CD4-positive, alpha-beta T cell (primary cell): ENCODE results near the gene KCND2. TPM values are rescaled to one million over a fixed set of nuclear protein-coding genes. Genes with fewer than 3 reads are reported as not detected.

Source experiments
- ATAC-seq: fragments of 200-7000 bp; cut with Tn5 transposase; one replicate; pipeline ENCODE4 v1.10.0; 2022; ENCODE audit warnings: mild to moderate bottlenecking; ENCODE audit not compliant: poor library complexity
- CTCF ChIA-PET: fragments of 350-600 bp; sonication (Branson Sonifier 250); formaldehyde crosslinking; loops from one replicate; lab custom pipeline; 2021; ENCODE audit warnings: antibody characterized with exemption, inconsistent platforms; lab: Charles Lee
- POLR2A ChIA-PET: fragments of 350-600 bp; sonication (Branson Sonifier 250); formaldehyde crosslinking; loops from one replicate; lab custom pipeline; 2021; ENCODE audit warnings: antibody characterized with exemption, inconsistent platforms; lab: Charles Lee
- DNase-seq, 14 experiments: peaks; one replicate each; pipeline ENCODE4 v3.0.0-alpha.2; 2013 to 2020; ENCODE audit warnings: mixed read lengths in 2 of 14
- H3K27ac ChIP-seq, 2 donors: one replicate each; pipeline versions ENCODE4 v1.5.1 to v1.7.0; 2013; ENCODE audit warnings: low read length in 2 of 2, low read depth in 1 of 2, mild to moderate bottlenecking in 1 of 2
- H3K27me3 ChIP-seq, 2 experiments: 1 replicate in 1 of 2; 2 replicates in 1 of 2; pipeline versions ENCODE4 v1.6.1 to v1.7.0; 2013; ENCODE audit warnings: low read length in 2 of 2, control low read depth in 1 of 2, mild to moderate bottlenecking in 1 of 2, moderate library complexity in 1 of 2; ENCODE audit not compliant: insufficient read depth in 2 of 2, control insufficient read depth in 1 of 2
- H3K36me3 ChIP-seq: one replicate; pipeline ENCODE4 v1.6.1; 2013; ENCODE audit warnings: low read length, control low read depth; ENCODE audit not compliant: insufficient read depth
- H3K4me1 ChIP-seq: one replicate; pipeline ENCODE4 v1.6.1; 2013; ENCODE audit warnings: low read length, control low read depth; ENCODE audit not compliant: insufficient read depth
- H3K4me3 ChIP-seq: one replicate; pipeline ENCODE4 v1.5.1; 2013; ENCODE audit warnings: mild to moderate bottlenecking, low read length, moderate library complexity
- H3K9me3 ChIP-seq, 2 experiments: 1 replicate in 1 of 2; 2 replicates in 1 of 2; pipeline versions ENCODE4 v1.6.1 to v1.7.0; 2013; ENCODE audit warnings: low read length in 2 of 2, mild to moderate bottlenecking in 2 of 2, control low read depth in 1 of 2, moderate library complexity in 1 of 2; ENCODE audit not compliant: control insufficient read depth in 1 of 2, insufficient read depth in 1 of 2
- H3K27ac Mint-ChIP-seq: one replicate; pipeline ENCODE4 v1.8.0; 2020; ENCODE audit warnings: mixed read lengths
- H3K27me3 Mint-ChIP-seq: one replicate; pipeline ENCODE4 v1.8.0; 2021; ENCODE audit warnings: mixed read lengths
- H3K36me3 Mint-ChIP-seq: one replicate; pipeline ENCODE4 v1.8.0; 2021; ENCODE audit warnings: low read depth, mixed read lengths
- H3K4me1 Mint-ChIP-seq: one replicate; pipeline ENCODE4 v1.8.0; 2021; ENCODE audit warnings: low read depth, mixed read lengths
- H3K4me3 Mint-ChIP-seq: one replicate; pipeline ENCODE4 v1.8.0; 2020; ENCODE audit warnings: mild to moderate bottlenecking, mixed read lengths
- H3K9me3 Mint-ChIP-seq: one replicate; pipeline ENCODE4 v1.8.0; 2020; ENCODE audit warnings: mixed read lengths
- CTCF ChIP-seq: fragments of 200-600 bp; IDR thresholded peaks from one replicate; pipeline ENCODE4 v1.8.0; 2022; ENCODE audit warnings: antibody characterized with exemption, mild to moderate bottlenecking
- intact Hi-C, 2 experiments: fragments of 100-400 bp; cut with DNase I in 1 of 2; cut with micrococcal nuclease in 1 of 2; formaldehyde crosslinking; loops; one replicate each; pipeline versions ENCODE4 v1.15.1 to v1.9.0; 2023 to 2025; cut with DNase I, micrococcal nuclease
- total RNA-seq, 174 experiments: library from RNA in 2 of 174; stranded (reverse) in 2 of 174; gene quantifications; one replicate each; pipeline ENCODE4 v1.2.3 and lab custom pipeline; 2021 to 2026

The KCND2 gene
- total RNA-seq, 2 experiments from 2014 or later = not detected

GRCh38 chr7:120680985-120681384 is 408.0 kb downstream of the KCND2 start:
- H3K27ac Mint-ChIP-seq = no peak overlapping the region

GRCh38 chr7:120684463-120684862 is 411.5 kb downstream of the KCND2 start:
- Histone ChIP-seq H3K27me3 (no peaks in the 10 kb centered on the region), H3K4me1 (no peaks in the 10 kb centered on the region), H3K4me3 (no peak overlapping the region), H3K27ac (no peak overlapping the region), H3K36me3 (no peaks in the 10 kb centered on the region), H3K9me3 (no peaks in the 10 kb centered on the region)
- no peak for TF ChIP-seq CTCF
- intact Hi-C loops = no loop called here
- ChIA-PET POLR2A (no interaction called here), CTCF (no interaction called here)
- no peaks in the 10 kb centered on the region for H3K9me3 Mint-ChIP-seq
- H3K27ac Mint-ChIP-seq = no peak overlapping the region
- H3K4me1 Mint-ChIP-seq = no peaks in the 10 kb centered on the region
- H3K36me3 Mint-ChIP-seq = no peaks in the 10 kb centered on the region
- ATAC-seq (no peak), DNase-seq (no peak)
- no peak overlapping the region for H3K4me3 Mint-ChIP-seq
- H3K27me3 Mint-ChIP-seq = no peaks in the 10 kb centered on the region

More at GRCh38 chr7:120680985-120681384, 408.0 kb downstream of the KCND2 start:
- no peak for DNase-seq
- H3K27ac ChIP-seq = no peak overlapping the region
- TF ChIP-seq CTCF = no peak
- Mint-ChIP-seq H3K4me1 (no peaks in the 10 kb centered on the region), H3K9me3 (no peaks in the 10 kb centered on the region), H3K36me3 (no peaks in the 10 kb centered on the region), H3K4me3 (no peak overlapping the region), H3K27me3 (no peaks in the 10 kb centered on the region)
- no peak for ATAC-seq
- no peaks in the 10 kb centered on the region for H3K36me3 ChIP-seq
- no peaks in the 10 kb centered on the region for H3K4me1 ChIP-seq
- POLR2A ChIA-PET = no interaction called here
- intact Hi-C loops = no loop called here
- no peak overlapping the region for H3K4me3 ChIP-seq
- no peaks in the 10 kb centered on the region for H3K27me3 ChIP-seq
- H3K9me3 ChIP-seq = no peaks in the 10 kb centered on the region
- CTCF ChIA-PET = no interaction called here

- no peaks in the 10 kb centered on the region for H3K36me3 ChIP-seq
- H3K27me3 ChIP-seq = no peaks in the 10 kb centered on the region
- H3K9me3 Mint-ChIP-seq = no peaks in the 10 kb centered on the region
- H3K4me3 Mint-ChIP-seq = no peak overlapping the region
- no peak for TF ChIP-seq CTCF
- no peak overlapping the region for H3K4me3 ChIP-seq
- H3K9me3 ChIP-seq = no peaks in the 10 kb centered on the region
- DNase-seq (no peak), ATAC-seq (no peak)
- no peaks in the 10 kb centered on the region for H3K4me1 Mint-ChIP-seq
- H3K27ac Mint-ChIP-seq = no peak overlapping the region
- ChIA-PET POLR2A (no interaction called here), CTCF (no interaction called here)
- no peak overlapping the region for H3K27ac ChIP-seq
- no peaks in the 10 kb centered on the region for H3K27me3 Mint-ChIP-seq
- H3K36me3 Mint-ChIP-seq = no peaks in the 10 kb centered on the region
- intact Hi-C loops = no loop called here
- no peaks in the 10 kb centered on the region for H3K4me1 ChIP-seq
Measured at GRCh38 chr7:120691915-120692314, 418.9 kb downstream of the KCND2 start.
